ENCODE measurements around the gene SPACA9. TPM values are rescaled to one million over a fixed set of nuclear protein-coding genes. Genes with fewer than 3 reads are reported as not detected.

Gene SPACA9
- total RNA-seq, 2 donors from 2014 or later: 1.4 to 2.3 TPM

- H3K27ac Mint-ChIP-seq: no peak overlapping the region
- DNase-seq (ENCODE audit: low spot score in 2 of 2) (no peak), ATAC-seq (no peak)
- H3K36me3 Mint-ChIP-seq: no peaks in the 10 kb centered on the region
- H3K9me3 Mint-ChIP-seq: no peaks in the 10 kb centered on the region
These were observed 20.9 kb upstream of the SPACA9 start for GRCh38 chr9:132857616-132858342.

GRCh38 chr9:132858751-132859150 is 19.9 kb upstream of the SPACA9 start:
- ATAC-seq (no peak), DNase-seq (ENCODE audit: low spot score in 2 of 2) (no peak)
- H3K27ac Mint-ChIP-seq: no peak overlapping the region
- H3K36me3 Mint-ChIP-seq: no peaks in the 10 kb centered on the region
- H3K9me3 Mint-ChIP-seq: no peaks in the 10 kb centered on the region

DNA sequence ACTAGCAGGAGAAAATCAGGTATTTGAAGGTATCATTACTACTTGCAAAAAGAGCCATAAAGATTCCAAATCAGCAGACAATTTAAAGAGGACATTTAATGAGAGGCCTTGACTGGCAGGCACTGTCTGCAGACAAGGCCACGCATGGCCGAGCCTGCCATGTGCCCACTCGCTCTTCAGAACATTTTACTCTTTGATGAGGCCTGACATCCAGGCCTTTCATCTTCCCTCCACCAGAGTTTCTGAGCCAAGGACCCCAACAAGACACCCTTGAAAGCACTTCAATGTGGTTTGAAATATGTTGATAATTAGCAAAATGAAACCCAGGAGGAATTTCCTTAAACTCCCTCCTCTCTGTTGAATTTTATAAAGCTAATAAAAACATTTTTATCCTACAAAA is 17.0 kb upstream of the SPACA9 start:
- no peaks in the 10 kb centered on the region for H3K9me3 Mint-ChIP-seq
- no peak for DNase-seq (ENCODE audit: low spot score in 2 of 2)
- H3K27ac Mint-ChIP-seq: no peak overlapping the region
- no peaks in the 10 kb centered on the region for H3K36me3 Mint-ChIP-seq
- no peak for ATAC-seq

- peak in 1 of 2 donors; percentile 63 for ATAC-seq
- H3K9me3 Mint-ChIP-seq: no peaks in the 10 kb centered on the region
- peak overlapping the region; percentile 44 to 73 for H3K27ac Mint-ChIP-seq
- no peaks in the 10 kb centered on the region for H3K36me3 Mint-ChIP-seq
- no peak for DNase-seq (ENCODE audit: low spot score in 2 of 2)
These were observed 16.2 kb upstream of the SPACA9 start for GRCh38 chr9:132862533-132862932.

DNA sequence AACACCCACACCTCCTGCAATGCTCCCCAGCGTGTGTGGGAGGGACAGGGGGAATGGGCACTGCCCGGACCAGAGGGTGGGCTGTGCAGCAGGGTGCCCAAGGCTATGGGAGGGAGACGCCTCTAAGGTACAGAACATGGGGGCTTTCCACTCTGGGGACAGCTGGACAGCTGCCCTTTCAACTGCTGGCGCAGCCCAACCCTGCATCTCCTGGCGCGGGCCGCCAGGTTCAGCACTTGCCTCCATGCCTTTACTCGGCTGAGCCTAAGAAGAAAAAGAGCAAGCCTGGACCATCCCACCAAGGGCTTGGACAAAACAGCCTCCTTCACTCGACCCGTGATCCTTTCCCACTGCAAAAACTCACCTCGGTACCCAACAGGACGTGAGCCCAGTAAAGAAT is 15.6 kb upstream of the SPACA9 start:
- no peak for ATAC-seq
- DNase-seq (ENCODE audit: low spot score in 2 of 2): no peak
- Mint-ChIP-seq H3K27ac (peak overlapping the region in 1 of 2 donors; percentile 73), H3K9me3 (no peaks in the 10 kb centered on the region), H3K36me3 (no peaks in the 10 kb centered on the region)

DNA sequence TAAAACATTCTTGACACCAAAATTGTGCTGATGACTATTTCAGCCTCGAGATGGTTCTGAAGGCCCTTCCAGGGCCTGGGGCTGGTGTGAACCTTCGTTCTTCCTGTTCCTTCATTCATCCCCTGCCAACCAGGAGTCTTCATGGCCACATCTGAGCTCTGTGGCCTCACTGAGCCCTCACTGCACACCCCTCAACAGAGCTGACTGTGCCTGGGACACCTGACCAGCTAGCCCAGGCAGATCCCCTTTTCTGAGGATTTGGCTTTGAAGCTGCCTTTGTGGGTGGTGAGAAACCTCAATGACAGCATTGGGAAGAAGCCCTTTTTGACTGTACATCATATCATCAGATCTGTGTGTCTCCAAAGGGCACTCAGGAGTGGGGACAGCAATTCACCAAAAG is 14.4 kb upstream of the SPACA9 start:
- H3K9me3 Mint-ChIP-seq: no peaks in the 10 kb centered on the region
- peak overlapping the region in 1 of 2 donors; percentile 69 for H3K27ac Mint-ChIP-seq
- ATAC-seq: peak; percentile 58 to 93

DNA sequence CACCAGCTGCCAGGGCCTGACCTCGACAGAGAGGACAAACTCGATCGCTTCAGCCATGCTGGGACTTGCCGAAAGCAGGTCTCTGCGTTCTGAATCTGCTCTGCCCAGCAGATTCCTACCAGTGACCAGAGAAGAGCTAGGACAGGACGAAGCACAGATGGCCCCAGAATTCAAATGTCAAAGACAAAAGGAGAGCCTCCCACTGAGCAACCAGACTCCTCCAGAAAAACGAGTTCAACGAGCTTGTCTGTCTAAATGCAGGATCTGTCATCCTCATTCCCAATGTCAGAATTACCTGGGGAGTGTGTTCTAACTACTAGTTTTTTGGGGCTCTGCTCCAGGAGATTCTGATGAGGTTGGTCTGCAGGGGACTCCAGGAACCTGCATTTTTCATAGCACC is 14.0 kb upstream of the SPACA9 start:
- no peaks in the 10 kb centered on the region for H3K36me3 Mint-ChIP-seq
- DNase-seq (ENCODE audit: low spot score in 2 of 2): no peak
- no peak for ATAC-seq
- peak overlapping the region in 1 of 2 donors; percentile 69 for H3K27ac Mint-ChIP-seq
- H3K9me3 Mint-ChIP-seq: no peaks in the 10 kb centered on the region

More for the DNA sequence above, 14.4 kb upstream of the SPACA9 start:
- DNase-seq (ENCODE audit: low spot score in 2 of 2): peak in 1 of 2 donors; percentile 57
- H3K36me3 Mint-ChIP-seq: no peaks in the 10 kb centered on the region

GRCh38 chr9:132866898-132867297 is 11.8 kb upstream of the SPACA9 start:
- DNase-seq (ENCODE audit: low spot score in 2 of 2) (no peak), ATAC-seq (no peak)
- H3K9me3 Mint-ChIP-seq: no peaks in the 10 kb centered on the region
- no peak overlapping the region for H3K27ac Mint-ChIP-seq
- no peaks in the 10 kb centered on the region for H3K36me3 Mint-ChIP-seq

DNA sequence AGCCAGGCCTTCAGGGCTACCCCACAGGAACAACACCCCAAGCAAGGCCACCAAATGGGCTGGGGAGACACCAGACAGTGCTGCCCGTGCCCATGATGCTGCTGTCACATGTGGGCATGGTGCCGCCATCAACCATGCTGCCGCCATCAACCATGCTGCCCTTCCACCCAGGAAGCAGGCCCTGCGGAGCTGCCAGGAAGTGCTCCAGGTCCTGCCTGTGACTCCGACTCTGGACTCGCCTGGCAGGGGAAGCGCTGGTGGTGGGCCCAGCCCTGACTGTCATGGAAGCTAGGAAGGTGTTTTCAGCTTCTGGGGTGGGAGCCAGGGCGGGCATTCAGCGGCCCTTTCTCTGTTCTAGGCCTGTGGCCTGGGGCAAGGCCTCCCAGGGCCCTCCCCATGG is 9.4 kb upstream of the SPACA9 start:
- Mint-ChIP-seq H3K36me3 (no peaks in the 10 kb centered on the region), H3K9me3 (no peaks in the 10 kb centered on the region), H3K27ac (peak overlapping the region in 1 of 2 donors; percentile 29)
- DNase-seq (ENCODE audit: low spot score in 2 of 2) (no peak), ATAC-seq (no peak)

GRCh38 chr9:132873403-132873802 is 5.3 kb upstream of the SPACA9 start:
- Mint-ChIP-seq H3K36me3 (no peaks in the 10 kb centered on the region), H3K27ac (peak overlapping the region; percentile 27 to 41), H3K9me3 (no peaks in the 10 kb centered on the region)
- ATAC-seq (peak; percentile 20 to 31), DNase-seq (ENCODE audit: low spot score in 2 of 2) (no peak)

GRCh38 chr9:132875159-132875558 is 3.5 kb upstream of the SPACA9 start:
- no peaks in the 10 kb centered on the region for H3K36me3 Mint-ChIP-seq
- H3K27ac Mint-ChIP-seq: no peak overlapping the region
- ATAC-seq: no peak
- no peak for DNase-seq (ENCODE audit: low spot score in 2 of 2)
- no peaks in the 10 kb centered on the region for H3K9me3 Mint-ChIP-seq

GRCh38 chr9:132876849-132877248 is 1.8 kb upstream of the SPACA9 start:
- no peak for ATAC-seq
- no peak for DNase-seq (ENCODE audit: low spot score in 2 of 2)
- Mint-ChIP-seq H3K9me3 (no peaks in the 10 kb centered on the region), H3K27ac (no peak overlapping the region), H3K36me3 (no peaks in the 10 kb centered on the region)

- ATAC-seq (no peak), DNase-seq (ENCODE audit: low spot score in 2 of 2) (no peak)
- Mint-ChIP-seq H3K27ac (no peak overlapping the region), H3K36me3 (no peaks in the 10 kb centered on the region), H3K9me3 (no peaks in the 10 kb centered on the region)
These were observed 1.3 kb upstream of the SPACA9 start for GRCh38 chr9:132877458-132877823.

DNA sequence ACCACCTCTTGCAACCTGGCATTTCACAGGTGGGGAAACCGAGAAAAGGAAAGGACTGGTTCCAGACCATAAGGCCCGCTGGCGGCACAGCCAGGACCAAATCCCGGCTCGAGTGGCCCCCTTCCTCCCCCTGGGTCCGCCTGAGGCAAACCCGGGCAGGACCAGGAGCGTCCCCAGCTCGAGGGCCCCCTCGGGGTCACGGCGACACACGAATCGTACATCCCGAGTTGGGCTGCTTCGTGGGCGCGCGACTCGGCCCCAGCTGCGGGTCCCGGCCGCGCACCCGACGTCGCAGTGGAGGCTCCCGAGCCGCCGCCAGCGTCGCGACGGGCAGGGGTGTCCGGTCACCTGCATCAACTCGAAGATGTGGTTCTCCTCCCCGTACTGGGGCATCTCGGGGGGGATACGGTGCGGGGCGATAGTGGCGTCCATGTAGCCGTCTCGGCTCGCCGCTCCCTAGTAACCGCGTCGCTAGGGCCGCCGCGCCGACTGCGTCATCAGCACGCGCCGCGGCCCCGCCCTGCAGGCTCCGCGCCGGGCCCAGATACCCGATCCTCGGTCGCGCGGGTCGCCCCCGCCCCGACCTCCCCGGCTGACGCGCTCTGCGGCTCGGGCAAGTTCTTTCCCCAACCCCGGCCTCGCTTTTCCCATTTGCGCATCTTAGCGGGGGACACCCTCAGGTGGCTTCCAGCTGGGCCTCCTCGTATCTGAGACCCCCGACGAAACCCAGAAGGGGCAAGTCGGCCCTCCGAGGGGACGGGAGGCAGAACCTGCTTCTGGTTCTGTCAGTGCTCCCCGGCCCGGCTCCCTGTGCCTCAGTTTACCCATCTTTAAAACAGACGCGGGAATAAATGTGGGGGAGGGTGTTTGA is 639 bp upstream of the SPACA9 start, which contains the start of gene AK8:
Gene AK8, minus strand, starts transcription at position 461 of the 871 bp plus-strand sequence. Its CDS starts 29 bp downstream, at position 432.
- ATAC-seq (peak; percentile 91 to 94), DNase-seq (ENCODE audit: low spot score in 2 of 2) (peak; percentile 79 to 83)
- H3K27ac Mint-ChIP-seq: peak within 1 kb of the TSS; percentile 79 to 85
- no peaks in the 10 kb centered on the region for H3K9me3 Mint-ChIP-seq
- H3K36me3 Mint-ChIP-seq: no peaks in the 10 kb centered on the region

- DNase-seq (ENCODE audit: low spot score in 2 of 2) (no peak), ATAC-seq (no peak)
- Mint-ChIP-seq H3K27ac (peak overlapping the region; percentile 79 to 85), H3K9me3 (no peaks in the 10 kb centered on the region), H3K36me3 (no peaks in the 10 kb centered on the region)
These were observed 992 bp downstream of the SPACA9 start for GRCh38 chr9:132879457-132880323.

DNA sequence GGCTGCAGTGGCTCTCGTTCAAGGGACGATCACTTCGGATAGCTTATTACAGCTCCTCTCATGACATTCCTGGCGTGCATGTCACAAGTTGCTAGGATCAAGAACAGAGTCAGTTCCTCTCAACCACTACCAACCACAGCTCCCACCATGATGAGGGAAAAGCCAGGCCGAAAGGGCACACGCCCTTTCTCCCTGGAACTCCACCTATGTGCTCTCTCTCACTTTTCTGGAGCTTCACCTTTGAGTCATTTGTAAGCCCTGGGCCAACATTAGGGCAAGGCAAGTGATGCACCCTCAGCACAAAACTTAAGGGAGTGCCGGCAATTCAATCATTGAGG is 1.6 kb downstream of the SPACA9 start:
- no peak overlapping the region for H3K27ac Mint-ChIP-seq
- no peaks in the 10 kb centered on the region for H3K9me3 Mint-ChIP-seq
- ATAC-seq (no peak), DNase-seq (ENCODE audit: low spot score in 2 of 2) (no peak)
- H3K36me3 Mint-ChIP-seq: no peaks in the 10 kb centered on the region

- no peak overlapping the region for H3K27ac Mint-ChIP-seq
- ATAC-seq: no peak
- no peak for DNase-seq (ENCODE audit: low spot score in 2 of 2)
- no peaks in the 10 kb centered on the region for H3K9me3 Mint-ChIP-seq
- no peaks in the 10 kb centered on the region for H3K36me3 Mint-ChIP-seq
These were observed 3.1 kb downstream of the SPACA9 start for GRCh38 chr9:132881826-132882225.

Measured in activated naive CD4-positive, alpha-beta T cell treated with anti-CD3 and anti-CD28 coated beads, Interleukin-2, amount 50 U/mL, for 72 hours (primary cell).